ENCODE data around the gene NIM1K. TPM values are rescaled to one million over a fixed set of nuclear protein-coding genes. Genes with fewer than 3 reads are reported as not detected.
"Not testable (repeated sequence)": the region's sequence is repeated elsewhere in the genome, so short reads cannot be mapped to it uniquely, and the experiment has no call there.

Gene NIM1K
- polyA plus RNA-seq, 1 experiment = 0.72 TPM

DNA sequence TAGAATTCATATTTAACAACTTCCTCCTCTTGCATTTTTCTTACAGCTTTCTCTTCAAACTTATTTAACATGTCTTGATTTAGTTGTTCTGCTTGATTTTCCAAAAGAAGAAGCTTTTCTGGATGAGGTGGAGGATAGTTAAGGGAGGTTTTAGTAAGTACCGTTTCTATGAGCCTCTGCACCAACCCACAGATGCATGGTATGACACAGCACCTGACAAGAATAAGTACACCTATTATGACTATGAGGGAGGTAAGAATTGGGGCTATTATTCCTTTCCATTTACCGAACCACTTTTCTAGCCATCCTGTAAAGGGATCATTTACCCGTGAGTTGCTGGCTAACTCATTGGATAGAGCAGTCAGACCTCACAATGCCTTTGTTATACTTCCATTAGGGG is 123.7 kb downstream of the NIM1K start:
- CTCF ChIA-PET = no interaction called here

DNA sequence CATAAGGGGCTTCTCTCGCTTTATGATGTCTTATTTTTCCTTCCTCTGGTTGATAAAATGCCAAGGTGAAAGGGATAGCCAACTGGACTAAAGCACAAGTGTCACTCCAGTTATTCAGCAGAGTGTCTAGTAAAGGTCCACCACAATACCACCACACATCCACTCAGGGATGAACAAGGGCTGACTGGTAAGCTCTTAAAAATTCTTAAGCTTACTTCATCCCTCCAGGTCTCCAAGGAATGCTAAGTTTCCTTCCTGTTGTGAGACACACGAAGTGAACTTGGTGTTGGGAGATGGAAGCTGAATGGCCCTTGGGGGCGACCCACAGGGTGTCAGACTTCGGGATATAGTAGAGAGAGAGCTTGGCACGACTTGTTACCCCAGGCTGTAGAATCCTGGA is 124.4 kb downstream of the NIM1K start:
- TF ChIP-seq, protein P1, sequence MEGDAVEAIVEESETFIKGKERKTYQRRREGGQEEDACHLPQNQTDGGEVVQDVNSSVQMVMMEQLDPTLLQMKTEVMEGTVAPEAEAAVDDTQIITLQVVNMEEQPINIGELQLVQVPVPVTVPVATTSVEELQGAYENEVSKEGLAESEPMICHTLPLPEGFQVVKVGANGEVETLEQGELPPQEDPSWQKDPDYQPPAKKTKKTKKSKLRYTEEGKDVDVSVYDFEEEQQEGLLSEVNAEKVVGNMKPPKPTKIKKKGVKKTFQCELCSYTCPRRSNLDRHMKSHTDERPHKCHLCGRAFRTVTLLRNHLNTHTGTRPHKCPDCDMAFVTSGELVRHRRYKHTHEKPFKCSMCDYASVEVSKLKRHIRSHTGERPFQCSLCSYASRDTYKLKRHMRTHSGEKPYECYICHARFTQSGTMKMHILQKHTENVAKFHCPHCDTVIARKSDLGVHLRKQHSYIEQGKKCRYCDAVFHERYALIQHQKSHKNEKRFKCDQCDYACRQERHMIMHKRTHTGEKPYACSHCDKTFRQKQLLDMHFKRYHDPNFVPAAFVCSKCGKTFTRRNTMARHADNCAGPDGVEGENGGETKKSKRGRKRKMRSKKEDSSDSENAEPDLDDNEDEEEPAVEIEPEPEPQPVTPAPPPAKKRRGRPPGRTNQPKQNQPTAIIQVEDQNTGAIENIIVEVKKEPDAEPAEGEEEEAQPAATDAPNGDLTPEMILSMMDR (IDR thresholded peaks at IDR 0.05; ENCODE audit: low read depth, low read length) = no peak
- no peak for DNase-seq (ENCODE audit: low read depth, low spot score)
- CTCF ChIA-PET = interaction anchor here (1.1 kb wide), 1 partner anchor 10 kb away, joined by 3 read pairs; no protein-coding TSS in a partner anchor
- H3K27me3 ChIP-seq (ENCODE audit: control insufficient read depth, insufficient read depth, low read length) = peaks cover 3% of the 10 kb centered on the region
- H3K9me3 ChIP-seq (ENCODE audit: control insufficient read depth, insufficient read depth, low read length) = peaks cover 3% of the 10 kb centered on the region; the same call in 1 of the 2 replicates
- H3K27ac ChIP-seq (ENCODE audit: low read depth, low read length) = no peak overlapping the region
- POLR2A ChIA-PET = no interaction called here
- no peak overlapping the region for H3K4me3 ChIP-seq (ENCODE audit: low read depth, low read length)

More for the DNA sequence above, 123.7 kb downstream of the NIM1K start:
- POLR2A ChIA-PET = no interaction called here
- Histone ChIP-seq H3K9me3 (ENCODE audit: control insufficient read depth, insufficient read depth, low read length) (peaks cover 3% of the 10 kb centered on the region; the same call in 1 of the 2 replicates), H3K4me3 (ENCODE audit: low read depth, low read length) (no peak overlapping the region), H3K27me3 (ENCODE audit: control insufficient read depth, insufficient read depth, low read length) (peaks cover 3% of the 10 kb centered on the region), H3K27ac (ENCODE audit: low read depth, low read length) (no peak overlapping the region)
- no peak for DNase-seq (ENCODE audit: low read depth, low spot score)
- TF ChIP-seq, protein P1 (IDR thresholded peaks at IDR 0.05; ENCODE audit: low read depth, low read length) = no peak

DNA sequence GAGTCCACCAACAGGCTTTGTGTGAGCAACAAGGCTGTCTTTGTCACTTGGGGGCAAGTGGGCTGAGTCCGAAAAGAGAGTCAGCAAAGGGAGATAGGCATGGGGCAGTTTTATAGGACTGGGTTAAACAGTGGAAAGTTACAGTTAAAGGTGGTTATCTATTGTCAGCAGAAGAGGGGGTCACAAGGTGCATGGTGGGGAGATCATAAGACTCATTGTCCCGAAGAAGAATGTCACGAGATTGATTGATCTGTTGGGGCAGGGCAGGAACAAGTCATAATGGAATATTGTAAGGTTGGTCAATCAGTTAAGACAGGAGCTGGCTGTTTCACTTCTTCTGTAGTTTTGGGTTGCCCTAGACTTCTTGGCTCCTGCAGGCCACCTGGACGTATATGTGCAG is 128.8 kb downstream of the NIM1K start:
- DNase-seq (ENCODE audit: low read depth, low spot score) = no peak
- TF ChIP-seq, protein P1 (IDR thresholded peaks at IDR 0.05; ENCODE audit: low read depth, low read length) = no peak
- CTCF ChIA-PET = no interaction called here

DNA sequence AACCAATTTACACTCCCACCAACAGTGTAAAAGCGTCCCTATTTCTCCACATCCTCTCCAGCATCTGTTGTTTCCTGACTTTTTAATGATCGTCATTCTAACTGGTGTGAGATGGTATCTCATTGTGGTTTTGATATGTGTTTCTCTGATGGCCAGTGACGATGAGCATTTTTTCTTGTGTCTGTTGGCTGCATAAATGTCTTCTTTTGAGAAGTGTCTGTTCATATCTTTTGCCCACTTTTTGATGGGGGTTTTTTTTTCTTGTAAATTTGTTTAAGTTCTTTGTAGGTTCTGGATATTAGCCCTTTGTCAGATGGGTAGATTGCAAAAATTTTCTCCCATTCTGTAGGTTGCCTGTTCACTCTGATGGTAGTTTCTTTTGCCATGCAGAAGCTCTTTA is 131.5 kb downstream of the NIM1K start:
- H3K27ac ChIP-seq (ENCODE audit: low read depth, low read length); DNase-seq (ENCODE audit: low read depth, low spot score); POLR2A ChIA-PET; H3K9me3 ChIP-seq (ENCODE audit: control insufficient read depth, insufficient read depth, low read length); CTCF ChIA-PET; H3K4me3 ChIP-seq (ENCODE audit: low read depth, low read length); H3K27me3 ChIP-seq (ENCODE audit: control insufficient read depth, insufficient read depth, low read length): not testable (repeated sequence)

More for the DNA sequence above, 128.8 kb downstream of the NIM1K start:
- POLR2A ChIA-PET = no interaction called here
- no peak overlapping the region for H3K27ac ChIP-seq (ENCODE audit: low read depth, low read length)
- peaks cover 3% of the 10 kb centered on the region for H3K27me3 ChIP-seq (ENCODE audit: control insufficient read depth, insufficient read depth, low read length)
- H3K9me3 ChIP-seq (ENCODE audit: control insufficient read depth, insufficient read depth, low read length) = no peaks in the 10 kb centered on the region
- no peak overlapping the region for H3K4me3 ChIP-seq (ENCODE audit: low read depth, low read length)

DNA sequence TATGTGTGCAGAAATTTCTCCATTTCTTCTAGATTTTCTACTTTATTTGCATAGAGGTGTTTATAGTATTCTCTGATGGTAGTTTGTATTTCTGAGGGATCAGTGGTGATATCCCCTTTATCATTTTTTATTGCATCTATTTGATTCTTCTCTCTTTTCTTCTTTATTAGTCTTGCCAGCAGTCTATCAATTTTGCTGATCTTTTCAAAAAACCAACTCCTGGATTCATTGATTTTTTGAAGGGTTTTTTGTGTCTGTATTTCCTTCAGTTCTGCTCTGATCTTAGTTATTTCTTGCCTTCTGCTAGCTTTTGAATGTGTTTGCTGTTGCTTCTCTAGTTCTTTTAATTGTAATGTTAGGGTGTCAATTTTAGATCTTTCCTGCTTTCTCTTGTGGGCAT is 133.6 kb downstream of the NIM1K start:
- POLR2A ChIA-PET; DNase-seq (ENCODE audit: low read depth, low spot score); H3K4me3 ChIP-seq (ENCODE audit: low read depth, low read length); H3K27me3 ChIP-seq (ENCODE audit: control insufficient read depth, insufficient read depth, low read length); CTCF ChIA-PET; H3K9me3 ChIP-seq (ENCODE audit: control insufficient read depth, insufficient read depth, low read length); H3K27ac ChIP-seq (ENCODE audit: low read depth, low read length): not testable (repeated sequence)

Small RNA genes lying within 50 kb of the gene (small RNA-seq; reads per million reads assigned to genes)
- not detected for gene AC106800.4 (ENCODE audit: insufficient read length, low read depth)

Other genes with a start within 250 kb of the NIM1K start
- gene ANXA2R, start 151.9 kb upstream of the NIM1K start, polyA plus RNA-seq (2011; rRNA removed) = 3.7 and 4.9 TPM in 2 replicates
- gene ZNF131, start 71.3 kb upstream of the NIM1K start, polyA plus RNA-seq (2011; rRNA removed) = 30.4 and 42.5 TPM in 2 replicates
- 26.5 and 31.1 TPM in 2 replicates for gene HMGCS1, start 121.2 kb downstream of the NIM1K start, polyA plus RNA-seq (2011; rRNA removed)
- gene CCL28, start 220.2 kb downstream of the NIM1K start, polyA plus RNA-seq (2011; rRNA removed) = 0.04 TPM in 2 replicates